CD4-positive, alpha-beta T cell (primary cell): Measurements from ENCODE around the gene KCNJ5. TPM values are rescaled to one million over a fixed set of nuclear protein-coding genes. Genes with fewer than 3 reads are reported as not detected.

Experiments
- ATAC-seq: fragments of 200-7000 bp; cut with Tn5 transposase; one replicate; pipeline ENCODE4 v1.10.0; 2022; ENCODE audit warnings: mild to moderate bottlenecking; ENCODE audit not compliant: poor library complexity
- CTCF ChIA-PET: fragments of 350-600 bp; sonication (Branson Sonifier 250); formaldehyde crosslinking; loops from one replicate; lab custom pipeline; 2021; ENCODE audit warnings: antibody characterized with exemption, inconsistent platforms; lab: Charles Lee
- POLR2A ChIA-PET: fragments of 350-600 bp; sonication (Branson Sonifier 250); formaldehyde crosslinking; loops from one replicate; lab custom pipeline; 2021; ENCODE audit warnings: antibody characterized with exemption, inconsistent platforms; lab: Charles Lee
- DNase-seq, 14 experiments: peaks; one replicate each; pipeline ENCODE4 v3.0.0-alpha.2; 2013 to 2020; ENCODE audit warnings: mixed read lengths in 2 of 14
- H3K27ac ChIP-seq, 2 donors: one replicate each; pipeline versions ENCODE4 v1.5.1 to v1.7.0; 2013; ENCODE audit warnings: low read length in 2 of 2, low read depth in 1 of 2, mild to moderate bottlenecking in 1 of 2
- H3K27me3 ChIP-seq, 2 experiments: 1 replicate in 1 of 2; 2 replicates in 1 of 2; pipeline versions ENCODE4 v1.6.1 to v1.7.0; 2013; ENCODE audit warnings: low read length in 2 of 2, control low read depth in 1 of 2, mild to moderate bottlenecking in 1 of 2, moderate library complexity in 1 of 2; ENCODE audit not compliant: insufficient read depth in 2 of 2, control insufficient read depth in 1 of 2
- H3K36me3 ChIP-seq: one replicate; pipeline ENCODE4 v1.6.1; 2013; ENCODE audit warnings: low read length, control low read depth; ENCODE audit not compliant: insufficient read depth
- H3K4me1 ChIP-seq: one replicate; pipeline ENCODE4 v1.6.1; 2013; ENCODE audit warnings: low read length, control low read depth; ENCODE audit not compliant: insufficient read depth
- H3K4me3 ChIP-seq: one replicate; pipeline ENCODE4 v1.5.1; 2013; ENCODE audit warnings: mild to moderate bottlenecking, low read length, moderate library complexity
- H3K9me3 ChIP-seq, 2 experiments: 1 replicate in 1 of 2; 2 replicates in 1 of 2; pipeline versions ENCODE4 v1.6.1 to v1.7.0; 2013; ENCODE audit warnings: low read length in 2 of 2, mild to moderate bottlenecking in 2 of 2, control low read depth in 1 of 2, moderate library complexity in 1 of 2; ENCODE audit not compliant: control insufficient read depth in 1 of 2, insufficient read depth in 1 of 2
- H3K27ac Mint-ChIP-seq: one replicate; pipeline ENCODE4 v1.8.0; 2020; ENCODE audit warnings: mixed read lengths
- H3K27me3 Mint-ChIP-seq: one replicate; pipeline ENCODE4 v1.8.0; 2021; ENCODE audit warnings: mixed read lengths
- H3K36me3 Mint-ChIP-seq: one replicate; pipeline ENCODE4 v1.8.0; 2021; ENCODE audit warnings: low read depth, mixed read lengths
- H3K4me1 Mint-ChIP-seq: one replicate; pipeline ENCODE4 v1.8.0; 2021; ENCODE audit warnings: low read depth, mixed read lengths
- H3K4me3 Mint-ChIP-seq: one replicate; pipeline ENCODE4 v1.8.0; 2020; ENCODE audit warnings: mild to moderate bottlenecking, mixed read lengths
- H3K9me3 Mint-ChIP-seq: one replicate; pipeline ENCODE4 v1.8.0; 2020; ENCODE audit warnings: mixed read lengths
- intact Hi-C, 2 experiments: fragments of 100-400 bp; cut with DNase I in 1 of 2; cut with micrococcal nuclease in 1 of 2; formaldehyde crosslinking; loops; one replicate each; pipeline versions ENCODE4 v1.15.1 to v1.9.0; 2023 to 2025; cut with DNase I, micrococcal nuclease
- total RNA-seq, 174 experiments: library from RNA in 2 of 174; stranded (reverse) in 2 of 174; gene quantifications; one replicate each; pipeline ENCODE4 v1.2.3 and lab custom pipeline; 2021 to 2026
- TF ChIP-seq, protein P1 (sequence below): fragments of 200-600 bp; IDR thresholded peaks from one replicate; pipeline ENCODE4 v1.8.0; 2022; ENCODE audit warnings: antibody characterized with exemption, mild to moderate bottlenecking

The KCNJ5 gene
- total RNA-seq, 2 experiments from 2014 or later, result 0.05 TPM; not detected in 1

DNA sequence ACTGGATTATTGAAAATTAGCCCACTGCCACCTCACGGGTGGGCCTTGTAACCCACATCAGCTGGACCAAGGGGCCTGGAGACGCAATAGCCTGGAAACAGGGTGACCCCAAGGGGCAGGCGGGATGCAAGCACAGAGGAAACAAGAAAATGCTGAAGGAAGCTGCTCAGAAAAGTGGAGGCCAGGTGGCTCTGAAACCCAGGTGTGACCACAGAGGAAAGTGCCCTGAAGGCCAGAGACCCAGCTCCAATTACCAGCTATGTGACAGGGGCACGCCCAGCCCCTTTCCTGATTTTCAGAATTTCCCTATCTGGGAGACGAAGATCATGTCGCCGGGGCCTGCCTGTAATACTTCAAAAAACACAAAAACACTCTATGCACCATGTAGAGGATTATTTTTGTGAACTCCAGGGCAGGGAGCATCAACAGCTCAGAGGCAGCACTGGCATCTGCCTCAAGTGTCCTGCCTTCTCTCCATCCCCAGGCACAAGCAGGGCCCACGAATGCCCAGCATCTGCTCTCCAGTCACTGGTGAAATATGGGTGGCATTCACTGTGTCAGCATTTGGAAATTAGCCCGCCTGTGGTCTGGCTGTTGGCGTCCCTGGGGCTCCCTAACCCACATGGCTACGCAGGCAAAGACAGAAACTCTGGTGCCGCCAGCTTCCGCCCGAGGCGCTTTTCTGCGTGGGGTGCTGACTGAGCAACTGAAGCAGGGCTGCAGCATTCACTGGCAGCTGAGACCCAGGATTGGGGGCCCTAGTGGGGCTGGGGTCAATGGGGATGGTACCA is 30.4 kb upstream of the KCNJ5 start:
- H3K27me3 ChIP-seq, result no peaks in the 10 kb centered on the region
- ATAC-seq (no peak), DNase-seq (no peak)
- TF ChIP-seq, protein P1, sequence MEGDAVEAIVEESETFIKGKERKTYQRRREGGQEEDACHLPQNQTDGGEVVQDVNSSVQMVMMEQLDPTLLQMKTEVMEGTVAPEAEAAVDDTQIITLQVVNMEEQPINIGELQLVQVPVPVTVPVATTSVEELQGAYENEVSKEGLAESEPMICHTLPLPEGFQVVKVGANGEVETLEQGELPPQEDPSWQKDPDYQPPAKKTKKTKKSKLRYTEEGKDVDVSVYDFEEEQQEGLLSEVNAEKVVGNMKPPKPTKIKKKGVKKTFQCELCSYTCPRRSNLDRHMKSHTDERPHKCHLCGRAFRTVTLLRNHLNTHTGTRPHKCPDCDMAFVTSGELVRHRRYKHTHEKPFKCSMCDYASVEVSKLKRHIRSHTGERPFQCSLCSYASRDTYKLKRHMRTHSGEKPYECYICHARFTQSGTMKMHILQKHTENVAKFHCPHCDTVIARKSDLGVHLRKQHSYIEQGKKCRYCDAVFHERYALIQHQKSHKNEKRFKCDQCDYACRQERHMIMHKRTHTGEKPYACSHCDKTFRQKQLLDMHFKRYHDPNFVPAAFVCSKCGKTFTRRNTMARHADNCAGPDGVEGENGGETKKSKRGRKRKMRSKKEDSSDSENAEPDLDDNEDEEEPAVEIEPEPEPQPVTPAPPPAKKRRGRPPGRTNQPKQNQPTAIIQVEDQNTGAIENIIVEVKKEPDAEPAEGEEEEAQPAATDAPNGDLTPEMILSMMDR, result no peak
- Mint-ChIP-seq H3K4me3 (no peak overlapping the region), H3K4me1 (peaks cover 9% of the 10 kb centered on the region), H3K27ac (no peak overlapping the region), H3K27me3 (no peaks in the 10 kb centered on the region), H3K9me3 (no peaks in the 10 kb centered on the region), H3K36me3 (no peaks in the 10 kb centered on the region)
- intact Hi-C loops, result loop anchor here (1.0 to 5.0 kb wide), 5 partner anchors 83 to 828 kb away; no protein-coding TSS in a partner anchor
- ChIA-PET CTCF (no interaction called here), POLR2A (interaction anchor here (0.6 kb wide), 1 partner anchor 125 kb away, joined by 3 read pairs; no protein-coding TSS in a partner anchor)
- no peaks in the 10 kb centered on the region for H3K36me3 ChIP-seq
- no peak overlapping the region for H3K4me3 ChIP-seq
- no peak overlapping the region for H3K27ac ChIP-seq
- peaks cover 9% of the 10 kb centered on the region for H3K4me1 ChIP-seq
- H3K9me3 ChIP-seq, result no peaks in the 10 kb centered on the region

DNA sequence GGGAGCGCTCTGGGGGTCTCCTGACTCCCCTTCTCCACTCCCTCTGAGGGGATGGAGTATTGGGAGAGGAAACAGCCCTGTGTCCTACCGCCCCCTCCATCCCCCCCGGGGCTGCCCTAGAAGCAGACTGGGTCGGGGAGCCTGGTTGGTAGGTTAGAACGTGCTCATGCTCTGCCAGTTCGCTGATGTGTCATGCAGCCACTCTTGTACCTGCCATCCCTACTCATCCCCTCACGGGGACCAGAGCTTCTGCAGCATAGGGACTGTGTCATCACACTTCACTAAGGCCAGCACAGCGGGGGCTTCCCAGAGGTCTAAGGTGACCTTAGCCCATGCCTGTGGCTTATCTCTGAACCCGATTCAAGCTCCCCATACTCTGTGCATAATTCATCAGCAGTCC is 28.8 kb upstream of the KCNJ5 start:
- Histone ChIP-seq H3K27me3 (no peaks in the 10 kb centered on the region), H3K36me3 (no peaks in the 10 kb centered on the region), H3K27ac (no peak overlapping the region), H3K4me1 (peaks cover 9% of the 10 kb centered on the region), H3K9me3 (no peaks in the 10 kb centered on the region), H3K4me3 (no peak overlapping the region)
- no peaks in the 10 kb centered on the region for H3K36me3 Mint-ChIP-seq
- POLR2A ChIA-PET, result no interaction called here
- H3K4me3 Mint-ChIP-seq, result no peak overlapping the region
- no peak for ATAC-seq
- no peak overlapping the region for H3K27ac Mint-ChIP-seq
- no peaks in the 10 kb centered on the region for H3K9me3 Mint-ChIP-seq
- intact Hi-C loops, result loop anchor here in 1 of 2 experiments (5.0 kb wide), 2 partner anchors 85 to 705 kb away; no protein-coding TSS in a partner anchor
- TF ChIP-seq, protein P1, result no peak
- H3K4me1 Mint-ChIP-seq, result peaks cover 9% of the 10 kb centered on the region
- DNase-seq, result no peak
- no peaks in the 10 kb centered on the region for H3K27me3 Mint-ChIP-seq
- CTCF ChIA-PET, result no interaction called here

DNA sequence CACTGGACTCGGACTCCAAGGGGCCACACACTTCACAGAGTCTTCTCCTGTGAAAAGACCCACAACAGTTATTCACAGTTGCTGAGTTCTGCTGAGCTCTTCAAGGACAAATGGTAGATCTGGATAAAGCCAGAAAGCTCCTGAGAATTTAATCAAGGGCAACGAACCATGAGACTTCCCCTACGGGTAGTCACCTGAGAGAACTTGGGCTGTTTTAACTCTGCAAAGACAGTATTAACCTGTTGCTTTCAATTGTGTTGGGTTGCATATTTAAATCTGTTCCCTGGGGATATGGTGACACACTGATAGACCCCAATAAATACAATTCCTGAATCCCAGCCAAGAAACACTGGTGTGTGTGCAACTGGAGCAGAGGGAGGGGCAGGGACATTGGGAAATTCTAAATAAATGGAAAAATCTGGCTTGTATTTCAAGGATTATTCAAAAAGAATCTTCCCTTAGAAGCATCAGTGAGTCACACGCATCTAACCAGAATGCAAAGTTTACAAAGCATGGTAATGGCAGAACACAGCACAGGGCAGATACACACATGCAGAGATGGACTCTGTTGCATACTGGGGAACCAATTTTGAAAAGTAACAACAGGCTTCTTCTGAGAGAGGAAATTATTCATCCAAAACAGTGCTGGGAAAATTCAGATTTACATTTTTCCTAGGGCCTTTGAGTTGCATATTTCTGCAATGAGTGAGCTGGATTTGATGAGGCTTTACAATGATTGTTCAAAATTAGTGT is 28.1 kb upstream of the KCNJ5 start:
- Mint-ChIP-seq H3K27me3 (no peaks in the 10 kb centered on the region), H3K4me3 (no peak overlapping the region), H3K4me1 (peaks cover 9% of the 10 kb centered on the region), H3K27ac (no peak overlapping the region), H3K36me3 (no peaks in the 10 kb centered on the region), H3K9me3 (no peaks in the 10 kb centered on the region)
- Histone ChIP-seq H3K4me3 (no peak overlapping the region), H3K9me3 (no peaks in the 10 kb centered on the region), H3K27ac (no peak overlapping the region), H3K4me1 (peaks cover 9% of the 10 kb centered on the region), H3K36me3 (no peaks in the 10 kb centered on the region), H3K27me3 (no peaks in the 10 kb centered on the region)
- ChIA-PET CTCF (no interaction called here), POLR2A (no interaction called here)
- DNase-seq (no peak), ATAC-seq (no peak)
- TF ChIP-seq, protein P1, result no peak
- intact Hi-C loops, result loop anchor here in 1 of 2 experiments (5.0 kb wide), 2 partner anchors 86 to 706 kb away; no protein-coding TSS in a partner anchor
